Skeletal muscle tissue (tissue), 4 donors: ENCODE data around the gene SURF4. TPM values are rescaled to one million over a fixed set of nuclear protein-coding genes. Genes with fewer than 3 reads are reported as not detected.

ENCODE experiments used
- H3K27ac ChIP-seq: one replicate; pipeline ENCODE4 v1.7.0; 2013; ENCODE audit warnings: mild to moderate bottlenecking, low read depth, low read length, inconsistent platforms
- H3K27me3 ChIP-seq, 3 donors: one replicate each; pipeline ENCODE4 v1.7.0; 2013; ENCODE audit warnings: low read length in 3 of 3; ENCODE audit not compliant: control insufficient read depth in 3 of 3, insufficient read depth in 3 of 3
- H3K36me3 ChIP-seq, 3 donors: one replicate each; pipeline ENCODE4 v1.7.0; 2013; ENCODE audit warnings: low read length in 3 of 3; ENCODE audit not compliant: control insufficient read depth in 3 of 3, insufficient read depth in 3 of 3
- H3K4me1 ChIP-seq, 3 donors: one replicate each; pipeline ENCODE4 v1.7.0; 2013; ENCODE audit warnings: low read length in 3 of 3, mild to moderate bottlenecking in 3 of 3; ENCODE audit not compliant: control insufficient read depth in 3 of 3, insufficient read depth in 3 of 3
- H3K4me3 ChIP-seq, 3 donors: one replicate each; pipeline ENCODE4 v1.7.0; 2013; ENCODE audit warnings: low read length in 3 of 3
- H3K9ac ChIP-seq, 3 donors: one replicate each; pipeline ENCODE4 v1.7.0; 2013; ENCODE audit warnings: low read length in 3 of 3, mild to moderate bottlenecking in 3 of 3, moderate library complexity in 2 of 3, low read depth in 1 of 3
- H3K9me3 ChIP-seq, 3 donors: one replicate each; pipeline ENCODE4 v1.7.0; 2013; ENCODE audit warnings: low read length in 3 of 3; ENCODE audit not compliant: control insufficient read depth in 3 of 3
- total RNA-seq: library from RNA; depleted of rRNA; stranded (reverse); fragments of >200 nt; gene quantifications from one replicate; pipeline ENCODE4 v1.2.3, GENCODE V29; 2014
- donor health status: Osteomylitis.

Gene SURF4
- total RNA-seq, 1 donor from 2014 or later, result 166 TPM

- Histone ChIP-seq H3K27me3 (no peaks in the 10 kb centered on the region), H3K9me3 (no peaks in the 10 kb centered on the region), H3K4me3 (peak overlapping the region; percentile 96 to 100 (median 100)), H3K9ac (peak overlapping the region; percentile 99), H3K4me1 (peaks cover 22 to 43% (median 29%) of the 10 kb centered on the region in 3 donors), H3K27ac (peak overlapping the region; percentile 93), H3K36me3 (peaks cover 60 to 70% (median 67%) of the 10 kb centered on the region in 3 donors)
Measured at GRCh38 chr9:133348718-133349573, 26.9 kb downstream of the SURF4 start.

DNA sequence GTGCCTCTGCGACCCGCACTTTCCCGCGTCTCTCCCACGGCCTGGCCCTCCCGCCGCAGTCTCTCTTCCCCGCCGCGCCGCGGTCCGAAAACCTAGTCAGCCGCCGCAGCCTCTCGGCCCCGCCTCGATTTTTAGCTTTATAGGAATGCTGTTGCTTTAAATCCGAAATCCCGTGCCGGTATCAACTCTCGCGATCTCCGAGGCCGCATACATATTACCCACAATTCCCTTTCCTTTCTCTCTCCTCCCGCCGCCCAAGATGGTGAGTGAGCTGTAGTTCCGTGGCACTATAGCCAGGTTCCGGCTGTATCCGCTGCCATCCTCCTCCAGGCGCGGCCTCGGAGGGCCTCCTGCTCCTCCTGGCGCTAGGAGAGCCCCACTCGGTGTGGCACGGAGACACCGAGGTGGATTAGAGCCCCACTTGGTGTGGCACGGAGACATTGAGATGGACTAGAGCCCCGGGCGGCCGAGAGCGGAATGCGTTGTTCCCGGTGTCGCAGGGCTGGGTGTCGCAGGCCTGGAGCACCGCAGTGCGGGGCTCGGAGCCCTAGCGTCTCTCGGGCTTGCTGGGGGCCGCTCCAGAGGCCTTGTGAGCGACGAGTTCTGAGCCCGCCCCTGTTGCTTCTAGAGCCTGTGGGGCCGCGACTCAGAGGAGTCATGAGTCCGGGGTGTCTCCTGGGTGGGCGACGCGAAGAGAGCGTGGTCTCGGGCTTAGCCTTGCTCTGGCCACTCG, 27.7 kb downstream of the SURF4 start, which contains the start of the genes MED22 and RPL7A:
TSS of gene MED22 (minus strand) at position 147 of the 733 bp plus-strand sequence. CDS start 1,469 bp downstream, outside the sequence.
TSS of gene RPL7A (plus strand) at position 234 of the 733 bp plus-strand sequence. CDS start at position 260, 26 bp downstream.
- H3K4me3 ChIP-seq, result peak within 1 kb of the TSS; percentile 96 to 100 (median 100)
- peaks cover 63 to 70% (median 70%) of the 10 kb centered on the region in 3 donors for H3K36me3 ChIP-seq
- H3K27ac ChIP-seq, result peak within 1 kb of the TSS; percentile 93
- H3K4me1 ChIP-seq, result peaks cover 22 to 39% (median 29%) of the 10 kb centered on the region in 3 donors
- H3K27me3 ChIP-seq, result no peaks in the 10 kb centered on the region
- peak within 1 kb of the TSS; percentile 99 for H3K9ac ChIP-seq
- no peaks in the 10 kb centered on the region for H3K9me3 ChIP-seq

DNA sequence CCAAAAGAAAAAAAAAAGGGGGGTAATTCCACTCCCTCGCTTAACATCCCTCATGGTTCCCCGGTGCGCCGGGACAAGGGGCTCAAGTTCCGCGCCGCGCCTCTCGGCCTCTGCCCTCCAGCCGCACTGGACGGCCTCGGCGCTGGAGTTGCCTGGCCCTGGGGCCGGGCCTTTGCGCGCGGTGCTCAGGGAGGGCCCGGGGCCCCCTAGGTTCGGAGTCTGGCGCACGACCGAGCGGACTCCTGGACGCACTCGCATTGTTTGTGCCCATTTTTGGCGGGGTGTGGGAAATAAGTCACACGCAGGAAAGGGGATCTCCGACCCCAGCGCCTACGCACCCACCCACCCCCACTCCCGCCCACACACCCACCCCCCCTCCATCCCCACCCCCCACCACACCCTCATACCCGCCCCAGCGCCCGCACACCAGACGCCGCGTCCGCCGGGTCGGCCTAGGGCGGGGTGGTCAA, 28.3 kb downstream of the SURF4 start:
- Histone ChIP-seq H3K9me3 (no peaks in the 10 kb centered on the region), H3K4me3 (peak overlapping the region; percentile 96 to 100 (median 100)), H3K27me3 (no peaks in the 10 kb centered on the region), H3K9ac (peak overlapping the region; percentile 99), H3K36me3 (peaks cover 63 to 70% (median 69%) of the 10 kb centered on the region in 3 donors), H3K27ac (peak overlapping the region; percentile 93), H3K4me1 (peaks cover 22 to 43% (median 29%) of the 10 kb centered on the region in 3 donors)

DNA sequence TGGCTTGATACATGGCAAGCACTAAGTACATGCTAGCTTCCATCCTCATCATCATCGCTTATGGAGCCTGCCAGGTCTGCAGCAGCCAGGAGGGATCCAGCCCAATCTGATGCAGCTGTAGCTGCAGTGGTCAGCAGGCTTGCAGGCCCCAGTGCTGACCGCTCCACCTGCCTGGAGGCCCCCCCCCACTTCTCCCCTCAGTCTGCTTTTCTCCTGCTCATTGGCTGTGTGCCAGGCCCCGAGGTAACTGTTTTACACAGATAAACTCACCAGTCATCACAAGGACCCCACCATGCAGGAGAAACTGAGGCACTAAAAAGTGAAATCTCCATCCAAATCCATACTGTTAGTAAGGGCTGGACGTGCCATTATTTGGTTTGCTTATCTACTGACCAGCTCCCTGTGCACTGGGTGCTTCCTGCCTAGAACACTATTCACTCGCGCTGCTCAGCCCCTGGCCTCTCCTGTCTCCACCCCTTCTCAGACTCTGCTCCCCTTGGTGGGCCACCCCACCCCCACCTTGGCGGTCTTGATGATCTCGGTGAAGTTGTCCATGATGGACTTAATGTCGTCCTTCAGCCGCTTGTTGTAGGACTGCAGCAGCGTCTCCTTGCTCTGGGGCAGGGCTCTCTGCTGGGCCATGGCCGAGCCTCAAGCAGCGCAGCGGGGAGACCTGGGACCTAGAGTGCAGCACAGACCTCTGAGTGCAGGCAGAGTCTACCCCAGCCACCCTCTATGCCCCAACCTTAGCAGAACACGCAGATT, 29.7 kb downstream of the SURF4 start:
- Histone ChIP-seq H3K36me3 (peaks cover 62 to 69% (median 68%) of the 10 kb centered on the region in 3 donors), H3K9ac (peak overlapping the region; percentile 61 to 86 (median 82)), H3K27ac (peak overlapping the region; percentile 20)

GRCh38 chr9:133345596-133345995, 30.3 kb downstream of the SURF4 start:
- Histone ChIP-seq H3K9ac (peak overlapping the region in 2 of 3 donors; percentile 30 to 86), H3K27ac (no peak overlapping the region), H3K36me3 (peaks cover 63 to 69% (median 68%) of the 10 kb centered on the region in 3 donors), H3K4me1 (peaks cover 26 to 55% (median 29%) of the 10 kb centered on the region in 3 donors), H3K27me3 (no peaks in the 10 kb centered on the region), H3K9me3 (no peaks in the 10 kb centered on the region), H3K4me3 (no peak overlapping the region)

More for the DNA sequence above, 29.7 kb downstream of the SURF4 start:
- Histone ChIP-seq H3K27me3 (no peaks in the 10 kb centered on the region), H3K4me3 (peak overlapping the region; percentile 96 to 100 (median 100)), H3K9me3 (no peaks in the 10 kb centered on the region), H3K4me1 (peaks cover 22 to 49% (median 29%) of the 10 kb centered on the region in 3 donors)

DNA sequence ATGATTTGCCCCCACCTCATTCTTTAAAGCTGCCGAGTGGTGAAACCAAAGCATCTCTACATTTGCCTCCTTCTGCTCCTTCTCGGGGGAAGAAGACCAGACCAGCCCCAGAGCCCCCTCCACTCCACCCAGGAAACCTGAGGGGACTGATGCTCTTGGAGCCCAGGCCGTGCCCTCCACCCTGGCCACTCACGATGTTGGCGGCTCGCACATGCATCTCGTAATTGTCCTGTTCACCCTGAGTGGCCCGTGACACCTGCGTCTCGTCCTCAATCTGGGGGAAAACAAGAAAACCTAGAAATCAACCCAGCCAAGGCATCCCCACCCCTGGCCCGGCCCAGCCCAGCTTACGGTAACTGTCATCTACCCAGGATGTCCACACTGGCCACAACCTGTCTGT, 30.9 kb downstream of the SURF4 start:
- no peaks in the 10 kb centered on the region for H3K9me3 ChIP-seq
- H3K27ac ChIP-seq, result no peak overlapping the region
- peaks cover 26 to 59% (median 29%) of the 10 kb centered on the region in 3 donors for H3K4me1 ChIP-seq
- H3K36me3 ChIP-seq, result peaks cover 63 to 68% (median 68%) of the 10 kb centered on the region in 3 donors
- no peaks in the 10 kb centered on the region for H3K27me3 ChIP-seq
- H3K4me3 ChIP-seq, result no peak overlapping the region
- peak overlapping the region in 2 of 3 donors; percentile 25 to 30 for H3K9ac ChIP-seq

- Histone ChIP-seq H3K4me1 (peaks cover 24 to 58% (median 25%) of the 10 kb centered on the region in 3 donors), H3K36me3 (peaks cover 59 to 66% (median 63%) of the 10 kb centered on the region in 3 donors), H3K4me3 (no peak overlapping the region)
Measured at GRCh38 chr9:133344071-133344470, 31.8 kb downstream of the SURF4 start.

DNA sequence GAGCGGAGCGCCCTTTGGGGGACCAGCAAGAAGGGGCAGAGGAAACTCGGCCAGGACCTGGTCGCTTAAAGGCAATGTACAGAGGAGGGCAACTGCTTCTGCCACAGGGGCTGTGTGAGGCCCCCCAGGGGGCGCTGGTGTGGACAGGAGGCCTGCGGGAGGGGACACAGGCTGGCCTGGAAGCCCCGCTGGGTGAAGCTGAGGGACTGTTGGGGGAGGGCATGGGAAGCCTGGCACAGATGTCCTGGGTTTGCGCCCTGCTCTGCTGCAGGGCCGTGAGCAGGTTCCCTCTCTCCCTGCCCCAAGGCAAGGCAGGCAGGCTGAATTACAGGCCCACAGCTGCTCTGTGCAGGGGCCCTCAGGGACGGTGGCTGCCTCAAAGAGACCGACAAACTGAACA, 33.3 kb downstream of the SURF4 start:
- Histone ChIP-seq H3K27ac (no peak overlapping the region), H3K4me1 (peaks cover 19 to 51% (median 20%) of the 10 kb centered on the region in 3 donors), H3K36me3 (peaks cover 59 to 65% (median 61%) of the 10 kb centered on the region in 3 donors)

More at GRCh38 chr9:133344071-133344470, 31.8 kb downstream of the SURF4 start:
- Histone ChIP-seq H3K9ac (no peak overlapping the region), H3K27me3 (no peaks in the 10 kb centered on the region), H3K9me3 (no peaks in the 10 kb centered on the region), H3K27ac (no peak overlapping the region)

GRCh38 chr9:133342069-133342406, 33.8 kb downstream of the SURF4 start:
- Histone ChIP-seq H3K36me3 (peaks cover 59 to 65% (median 61%) of the 10 kb centered on the region in 3 donors), H3K9ac (peak overlapping the region in 1 of 3 donors; percentile 8), H3K27me3 (no peaks in the 10 kb centered on the region), H3K4me3 (no peak overlapping the region), H3K4me1 (peaks cover 19 to 52% (median 20%) of the 10 kb centered on the region in 3 donors), H3K27ac (no peak overlapping the region), H3K9me3 (no peaks in the 10 kb centered on the region)

More for the DNA sequence above, 33.3 kb downstream of the SURF4 start:
- peak overlapping the region in 1 of 3 donors; percentile 8 for H3K9ac ChIP-seq
- no peak overlapping the region for H3K4me3 ChIP-seq
- H3K9me3 ChIP-seq, result no peaks in the 10 kb centered on the region
- no peaks in the 10 kb centered on the region for H3K27me3 ChIP-seq
